NCI-H510A treated with DMSO at 0.1 percent for 48 hours (cell line): ENCODE measurements around the gene IER5.
"Not testable (repeated sequence)": the region's sequence is repeated elsewhere in the genome, so short reads cannot be mapped to it uniquely, and the experiment has no call there.

Source experiments
- DNase-seq: peaks from one replicate; lab custom pipeline; 2025; lab: John Stamatoyannopoulos, UW

Gene IER5

DNA sequence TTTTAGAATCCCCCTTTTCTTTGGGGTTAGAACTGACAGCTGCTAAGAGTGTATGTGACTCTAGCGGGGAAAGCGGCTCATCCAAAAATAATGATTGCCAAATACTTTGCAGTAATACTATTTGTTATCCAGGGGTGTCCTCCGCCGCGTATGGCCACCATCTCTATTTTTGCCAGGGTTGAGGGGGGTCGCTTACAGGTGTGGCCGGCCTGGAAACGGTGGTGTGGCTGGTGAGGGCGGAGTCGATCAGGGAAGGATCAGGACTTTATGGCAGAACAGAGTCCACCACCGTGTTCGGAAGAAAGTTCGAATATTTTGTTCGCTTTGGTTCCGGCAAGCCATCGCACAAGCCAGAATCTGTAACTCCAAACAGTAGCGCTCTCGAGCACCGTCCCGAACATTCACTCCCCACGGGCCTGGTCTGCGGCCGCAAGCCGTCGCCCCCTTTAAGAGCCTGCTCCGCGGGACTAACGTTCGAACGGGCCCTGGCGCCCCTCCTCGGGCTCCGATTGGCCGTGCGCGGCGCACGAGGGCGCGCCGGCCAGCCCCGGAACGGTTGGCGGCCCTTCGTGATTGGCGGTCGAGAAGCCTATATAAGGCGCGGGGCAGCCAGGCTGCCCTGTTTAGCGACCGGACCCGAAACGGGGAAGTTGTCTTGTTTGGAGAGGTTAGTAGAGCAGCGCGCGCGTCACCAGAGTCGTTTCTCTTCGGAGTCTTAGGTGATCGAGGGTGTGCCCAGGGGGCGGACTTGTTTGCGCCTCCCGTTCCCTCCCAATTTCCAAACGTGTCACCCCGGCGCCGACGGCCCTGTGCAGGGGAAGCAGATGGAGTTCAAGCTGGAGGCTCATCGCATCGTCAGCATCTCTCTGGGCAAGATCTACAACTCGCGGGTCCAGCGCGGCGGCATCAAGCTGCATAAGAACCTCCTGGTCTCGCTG, at the start of gene IER5:
Gene IER5 (plus strand): TSS at position 622 of the 938 bp plus-strand sequence. CDS start 203 bp downstream, at position 825.
- peak; percentile 96 for DNase-seq

- DNase-seq = no peak
These were observed 48.1 kb upstream of the IER5 start for GRCh38 chr1:181040284-181040865.

- peak; percentile 93 for DNase-seq
These were observed 45.2 kb upstream of the IER5 start for GRCh38 chr1:181043025-181043888.

DNA sequence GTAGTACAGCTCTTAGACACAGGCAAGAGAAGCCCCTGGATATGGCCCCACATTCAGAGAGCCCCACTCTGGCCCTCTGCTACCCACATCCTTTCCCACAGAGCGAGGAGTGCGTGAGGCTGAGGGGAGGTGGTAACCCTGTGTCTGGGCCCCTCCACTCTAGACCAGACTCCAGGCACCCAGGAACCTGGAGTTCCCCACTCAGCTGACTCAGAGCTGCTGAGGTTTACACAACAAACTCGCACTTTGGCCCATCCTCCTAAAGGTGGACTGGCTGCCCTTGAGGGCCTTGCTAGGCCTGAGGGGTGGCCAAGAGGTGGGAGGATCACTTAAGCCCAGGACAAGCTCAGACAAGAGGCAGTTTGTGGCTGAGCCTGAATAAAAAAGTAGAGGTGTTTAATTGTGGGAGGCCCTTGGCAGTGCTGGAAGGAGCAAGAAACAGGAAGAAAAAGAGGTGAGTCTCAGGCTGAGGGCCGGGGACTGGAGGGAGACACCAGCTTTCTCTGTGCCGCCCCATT, 44.0 kb upstream of the IER5 start:
- DNase-seq = no peak

- not testable (repeated sequence) for DNase-seq
These were observed 42.6 kb upstream of the IER5 start for GRCh38 chr1:181045946-181046345.

GRCh38 chr1:181049378-181049777, 39.1 kb upstream of the IER5 start:
- no peak for DNase-seq

- no peak for DNase-seq
These were observed 37.6 kb upstream of the IER5 start for GRCh38 chr1:181050922-181051321.

DNA sequence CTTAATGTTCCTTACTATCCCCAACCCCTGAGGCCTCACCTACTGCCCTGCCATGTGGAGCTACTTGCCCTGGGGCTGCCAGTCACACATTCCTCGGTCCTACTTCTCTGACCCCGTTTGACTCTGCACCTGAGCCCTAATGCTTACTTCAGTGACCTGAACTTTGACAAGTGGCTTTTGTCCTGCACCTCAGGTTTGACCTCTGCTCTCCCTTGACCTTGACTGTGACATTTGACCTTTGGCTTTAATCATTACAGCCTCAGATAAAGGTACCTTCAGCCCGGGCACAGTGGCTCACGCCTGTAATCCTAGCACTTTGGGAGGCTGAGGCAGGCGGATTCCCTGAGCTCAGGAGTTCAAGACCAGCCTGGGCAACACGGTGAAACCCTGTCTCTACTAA, 31.9 kb upstream of the IER5 start:
- DNase-seq = no peak

- DNase-seq = peak; percentile 66
These were observed 31.4 kb upstream of the IER5 start for GRCh38 chr1:181057079-181057478.

DNA sequence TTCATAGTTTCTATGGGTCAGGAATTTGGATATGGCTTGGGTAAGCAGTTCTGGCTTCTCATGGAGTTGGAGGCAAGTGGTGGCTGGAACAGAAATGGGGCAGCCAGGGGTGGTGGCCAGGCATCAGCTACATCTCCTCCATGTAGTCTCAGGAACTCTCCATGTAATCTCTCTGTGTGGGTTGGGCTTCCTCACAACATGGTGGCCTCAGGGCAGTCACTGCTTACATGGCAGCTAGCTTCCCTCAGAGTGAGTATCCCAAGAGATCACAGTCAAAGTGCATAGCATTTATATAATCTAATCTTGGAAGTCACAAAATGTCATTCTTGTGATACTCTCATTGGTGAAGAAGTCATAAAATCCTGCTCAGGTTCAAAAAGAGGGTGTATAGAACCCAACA, 29.1 kb upstream of the IER5 start:
- DNase-seq = no peak

DNA sequence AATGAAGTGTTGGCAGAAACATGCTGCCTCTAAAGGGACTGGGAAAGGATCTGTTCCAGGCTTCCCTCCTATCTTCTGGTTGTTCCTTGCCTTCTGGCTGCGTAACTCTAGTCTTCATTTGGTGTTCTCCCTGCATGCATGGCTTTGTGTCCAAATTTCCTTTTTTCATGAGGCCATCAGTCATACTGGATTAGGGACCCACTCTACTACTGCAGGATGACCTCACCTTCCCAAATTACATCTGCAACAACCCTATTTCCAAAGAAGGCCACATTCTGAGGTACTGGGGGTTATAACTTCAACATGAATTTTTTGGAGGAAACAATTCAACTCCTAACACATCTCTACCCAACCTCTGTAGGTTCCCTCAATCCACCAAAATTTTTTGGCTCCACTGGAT, 28.4 kb upstream of the IER5 start:
- DNase-seq = no peak

- not testable (repeated sequence) for DNase-seq
These were observed 27.6 kb upstream of the IER5 start for GRCh38 chr1:181060947-181061346.

- no peak for DNase-seq
These were observed 27.0 kb upstream of the IER5 start for GRCh38 chr1:181061487-181061886.

- no peak for DNase-seq
These were observed 26.3 kb upstream of the IER5 start for GRCh38 chr1:181061891-181062835.

GRCh38 chr1:181062836-181063428, 25.6 kb upstream of the IER5 start:
- no peak for DNase-seq

GRCh38 chr1:181064011-181064623, 24.4 kb upstream of the IER5 start:
- no peak for DNase-seq

- no peak for DNase-seq
These were observed 23.8 kb upstream of the IER5 start for GRCh38 chr1:181064702-181065101.

- no peak for DNase-seq
These were observed 14.9 kb upstream of the IER5 start for GRCh38 chr1:181073638-181074037.

- no peak for DNase-seq
These were observed 12.6 kb upstream of the IER5 start for GRCh38 chr1:181075766-181076350.

DNA sequence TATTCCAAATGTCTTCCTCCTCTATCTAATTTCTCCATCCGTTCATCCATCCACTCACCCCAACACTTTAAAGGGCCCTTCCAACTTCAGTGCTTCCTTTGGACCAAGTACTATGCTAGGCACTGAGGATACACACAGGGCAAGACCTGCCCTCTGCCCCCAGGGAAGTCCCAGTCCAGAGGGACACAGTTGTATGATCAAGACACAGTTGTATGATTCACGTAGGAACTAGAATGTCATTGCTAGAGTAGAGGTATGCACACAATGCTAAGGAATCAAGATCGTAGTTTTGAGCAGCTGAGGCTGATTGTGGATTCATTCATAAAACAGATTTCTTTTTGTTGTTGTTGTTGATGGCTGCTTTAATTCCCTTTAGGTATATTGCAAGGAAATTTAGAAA, 11.6 kb upstream of the IER5 start:
- DNase-seq = no peak
